Lower lobe of right lung (tissue), 2 donors: ENCODE results near the gene MUSTN1. TPM values are rescaled to one million over a fixed set of nuclear protein-coding genes. Genes with fewer than 3 reads are reported as not detected.

ENCODE experiments used
- ATAC-seq, 2 donors: fragments of 200-7000 bp; cut with Tn5 transposase; one replicate each; pipeline ENCODE4 v1.9.1; 2020 to 2022; ENCODE audit warnings: mild to moderate bottlenecking in 2 of 2, moderate library complexity in 2 of 2
- DNase-seq: peaks from one replicate; pipeline ENCODE4 v3.0.0-alpha.2; 2020
- H3K27ac ChIP-seq: fragments of 200-600 bp; one replicate; pipeline ENCODE4 v1.8.0; 2022
- H3K27me3 ChIP-seq: fragments of 200-600 bp; one replicate; pipeline ENCODE4 v1.8.0; 2022; ENCODE audit warnings: low read depth
- H3K36me3 ChIP-seq: fragments of 200-600 bp; one replicate; pipeline ENCODE4 v1.8.0; 2022; ENCODE audit warnings: mild to moderate bottlenecking
- H3K4me1 ChIP-seq: fragments of 200-600 bp; one replicate; pipeline ENCODE4 v1.8.0; 2022
- H3K4me3 ChIP-seq: fragments of 200-600 bp; one replicate; pipeline ENCODE4 v1.8.0; 2022; ENCODE audit warnings: mild to moderate bottlenecking
- H3K9me3 ChIP-seq: fragments of 200-600 bp; one replicate; pipeline ENCODE4 v1.8.0; 2022
- intact Hi-C: fragments of 100-400 bp; cut with DNase I; formaldehyde crosslinking; loops from one replicate; pipeline ENCODE4 v1.11.0; 2022
- total RNA-seq: library from RNA; stranded (reverse); fragmentation: NEBNext Ultra II Directional; extraction: Animal tissue kit (Norgen Biotek cat#: 25700); gene quantifications from one replicate; pipeline ENCODE4 v1.2.1, GENCODE V29; 2021
- TF ChIP-seq, protein P1 (sequence below): fragments of 200-600 bp; IDR thresholded peaks from one replicate; pipeline ENCODE4 v1.8.0; 2022; ENCODE audit warnings: antibody characterized with exemption, mild to moderate bottlenecking
- donor health status: DM: no; HTN: yes; CAD: no; lungs with severe emphysema.

Gene MUSTN1
- total RNA-seq, 1 donor from 2014 or later, result 7.3 TPM

DNA sequence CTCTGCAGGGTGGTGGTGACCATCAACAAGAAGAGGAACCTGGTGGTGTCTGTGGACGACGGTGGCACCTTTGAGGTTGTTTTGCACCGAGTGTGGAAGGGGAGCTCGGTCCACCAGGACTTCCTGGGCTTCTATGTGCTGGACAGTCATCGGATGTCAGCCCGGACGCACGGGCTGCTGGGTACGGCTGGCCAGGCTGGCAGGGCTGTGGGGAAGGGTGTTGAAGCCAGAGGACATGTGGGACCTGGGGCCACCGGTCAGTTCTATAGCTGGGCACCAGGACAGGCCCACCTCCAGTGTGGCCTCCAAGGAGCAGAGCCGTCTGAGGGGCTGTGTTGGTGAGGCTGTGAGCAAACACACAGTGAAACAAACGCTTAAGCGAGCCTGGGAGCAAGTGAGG, 44.1 kb downstream of the MUSTN1 start:
- ATAC-seq (no peak), DNase-seq (no peak)
- no peaks in the 10 kb centered on the region for H3K4me1 ChIP-seq
- H3K9me3 ChIP-seq, result no peaks in the 10 kb centered on the region
- intact Hi-C loops, result no loop called here
- no peaks in the 10 kb centered on the region for H3K36me3 ChIP-seq
- H3K27ac ChIP-seq, result no peak overlapping the region
- TF ChIP-seq, protein P1, sequence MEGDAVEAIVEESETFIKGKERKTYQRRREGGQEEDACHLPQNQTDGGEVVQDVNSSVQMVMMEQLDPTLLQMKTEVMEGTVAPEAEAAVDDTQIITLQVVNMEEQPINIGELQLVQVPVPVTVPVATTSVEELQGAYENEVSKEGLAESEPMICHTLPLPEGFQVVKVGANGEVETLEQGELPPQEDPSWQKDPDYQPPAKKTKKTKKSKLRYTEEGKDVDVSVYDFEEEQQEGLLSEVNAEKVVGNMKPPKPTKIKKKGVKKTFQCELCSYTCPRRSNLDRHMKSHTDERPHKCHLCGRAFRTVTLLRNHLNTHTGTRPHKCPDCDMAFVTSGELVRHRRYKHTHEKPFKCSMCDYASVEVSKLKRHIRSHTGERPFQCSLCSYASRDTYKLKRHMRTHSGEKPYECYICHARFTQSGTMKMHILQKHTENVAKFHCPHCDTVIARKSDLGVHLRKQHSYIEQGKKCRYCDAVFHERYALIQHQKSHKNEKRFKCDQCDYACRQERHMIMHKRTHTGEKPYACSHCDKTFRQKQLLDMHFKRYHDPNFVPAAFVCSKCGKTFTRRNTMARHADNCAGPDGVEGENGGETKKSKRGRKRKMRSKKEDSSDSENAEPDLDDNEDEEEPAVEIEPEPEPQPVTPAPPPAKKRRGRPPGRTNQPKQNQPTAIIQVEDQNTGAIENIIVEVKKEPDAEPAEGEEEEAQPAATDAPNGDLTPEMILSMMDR, result no peak
- H3K4me3 ChIP-seq, result no peak overlapping the region
- no peaks in the 10 kb centered on the region for H3K27me3 ChIP-seq

DNA sequence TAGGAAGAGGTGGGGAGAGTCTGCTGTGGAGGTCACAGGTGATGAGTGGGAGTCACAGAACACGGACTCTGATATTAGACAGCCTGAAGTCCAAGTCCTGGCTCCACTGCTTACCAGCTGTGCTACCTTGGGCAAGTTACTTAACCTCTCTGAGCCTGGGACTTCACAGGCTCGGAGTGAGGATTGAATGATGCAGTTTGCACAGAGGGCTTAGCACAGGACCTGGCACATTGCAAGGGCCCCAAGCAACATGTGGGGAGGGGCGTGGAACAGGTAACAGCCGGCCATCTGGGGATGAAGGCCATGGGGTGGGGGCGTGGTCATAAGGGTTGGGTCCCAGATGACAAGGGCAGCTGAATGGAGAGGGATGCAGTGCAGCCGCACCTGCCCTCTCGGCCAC, 44.5 kb downstream of the MUSTN1 start:
- no peak for DNase-seq
- H3K27me3 ChIP-seq, result no peaks in the 10 kb centered on the region
- no peaks in the 10 kb centered on the region for H3K9me3 ChIP-seq
- ATAC-seq, result no peak
- no peaks in the 10 kb centered on the region for H3K4me1 ChIP-seq
- intact Hi-C loops, result no loop called here
- no peaks in the 10 kb centered on the region for H3K36me3 ChIP-seq
- no peak overlapping the region for H3K4me3 ChIP-seq
- H3K27ac ChIP-seq, result no peak overlapping the region
- TF ChIP-seq, protein P1, result no peak

DNA sequence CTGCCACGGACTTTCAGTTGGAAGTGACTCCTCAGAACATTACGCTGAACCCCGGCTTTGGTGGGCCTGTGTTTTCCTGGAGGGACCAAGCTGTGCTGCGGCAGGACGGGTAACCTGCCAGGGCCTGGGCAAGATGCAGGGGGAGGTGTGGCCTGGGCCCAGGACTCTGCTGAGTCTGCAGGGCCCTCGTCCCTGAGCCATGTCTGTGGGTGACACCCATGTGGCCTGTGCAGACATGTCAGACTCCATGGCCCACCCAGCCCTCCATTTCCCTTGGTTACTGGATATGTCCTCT, 45.1 kb downstream of the MUSTN1 start:
- H3K27me3 ChIP-seq, result no peaks in the 10 kb centered on the region
- H3K27ac ChIP-seq, result no peak overlapping the region
- no peak overlapping the region for H3K4me3 ChIP-seq
- TF ChIP-seq, protein P1, result no peak
- no peaks in the 10 kb centered on the region for H3K36me3 ChIP-seq
- ATAC-seq (no peak), DNase-seq (peak; percentile 33)
- intact Hi-C loops, result no loop called here
- no peaks in the 10 kb centered on the region for H3K4me1 ChIP-seq
- H3K9me3 ChIP-seq, result no peaks in the 10 kb centered on the region

DNA sequence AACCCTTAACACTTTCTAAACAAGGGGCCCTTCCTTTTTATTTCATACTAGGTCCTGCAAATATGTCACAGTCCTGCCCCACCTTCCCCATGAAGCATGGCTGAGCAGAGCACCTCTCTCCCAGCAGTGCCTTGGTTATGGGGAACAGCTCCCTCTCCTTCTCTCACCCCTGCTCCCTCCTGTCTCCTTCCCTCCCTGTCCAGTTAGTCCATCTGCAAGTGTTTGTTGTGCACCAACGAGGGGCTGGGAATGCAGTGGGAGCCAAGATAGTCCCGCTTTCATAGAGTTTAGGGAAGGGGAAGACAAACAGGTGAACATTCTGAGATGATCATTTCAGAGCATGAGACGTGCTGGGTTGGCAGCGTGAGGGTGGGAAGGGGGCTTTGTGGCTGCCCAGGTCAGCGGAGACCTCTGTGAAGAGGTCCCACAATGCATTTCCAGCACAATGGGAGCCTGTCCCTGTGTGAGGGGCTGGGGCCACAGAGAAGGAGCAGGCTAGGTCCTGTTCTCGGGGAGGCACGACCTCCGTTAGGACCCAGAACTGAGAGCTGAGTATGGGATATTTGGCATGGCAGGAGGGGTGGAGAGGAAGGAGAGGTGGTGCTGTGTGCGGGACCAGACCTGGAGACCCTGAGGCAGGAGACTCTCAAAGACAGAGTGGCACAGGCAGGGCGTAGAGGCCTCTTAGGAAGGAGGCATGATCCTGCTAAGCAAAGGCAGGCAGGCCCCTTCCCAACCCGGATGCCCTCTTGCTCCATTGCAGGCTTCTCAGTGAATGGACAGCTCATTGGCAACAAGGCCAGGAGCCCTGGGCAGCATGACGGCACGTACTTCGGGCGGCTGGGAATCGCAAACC, 45.7 kb downstream of the MUSTN1 start:
- TF ChIP-seq, protein P1, result no peak
- Histone ChIP-seq H3K4me3 (no peak overlapping the region), H3K9me3 (no peaks in the 10 kb centered on the region), H3K36me3 (no peaks in the 10 kb centered on the region), H3K27me3 (no peaks in the 10 kb centered on the region), H3K27ac (no peak overlapping the region), H3K4me1 (no peaks in the 10 kb centered on the region)
- no peak for ATAC-seq
- intact Hi-C loops, result no loop called here
- DNase-seq, result peak; percentile 6

DNA sequence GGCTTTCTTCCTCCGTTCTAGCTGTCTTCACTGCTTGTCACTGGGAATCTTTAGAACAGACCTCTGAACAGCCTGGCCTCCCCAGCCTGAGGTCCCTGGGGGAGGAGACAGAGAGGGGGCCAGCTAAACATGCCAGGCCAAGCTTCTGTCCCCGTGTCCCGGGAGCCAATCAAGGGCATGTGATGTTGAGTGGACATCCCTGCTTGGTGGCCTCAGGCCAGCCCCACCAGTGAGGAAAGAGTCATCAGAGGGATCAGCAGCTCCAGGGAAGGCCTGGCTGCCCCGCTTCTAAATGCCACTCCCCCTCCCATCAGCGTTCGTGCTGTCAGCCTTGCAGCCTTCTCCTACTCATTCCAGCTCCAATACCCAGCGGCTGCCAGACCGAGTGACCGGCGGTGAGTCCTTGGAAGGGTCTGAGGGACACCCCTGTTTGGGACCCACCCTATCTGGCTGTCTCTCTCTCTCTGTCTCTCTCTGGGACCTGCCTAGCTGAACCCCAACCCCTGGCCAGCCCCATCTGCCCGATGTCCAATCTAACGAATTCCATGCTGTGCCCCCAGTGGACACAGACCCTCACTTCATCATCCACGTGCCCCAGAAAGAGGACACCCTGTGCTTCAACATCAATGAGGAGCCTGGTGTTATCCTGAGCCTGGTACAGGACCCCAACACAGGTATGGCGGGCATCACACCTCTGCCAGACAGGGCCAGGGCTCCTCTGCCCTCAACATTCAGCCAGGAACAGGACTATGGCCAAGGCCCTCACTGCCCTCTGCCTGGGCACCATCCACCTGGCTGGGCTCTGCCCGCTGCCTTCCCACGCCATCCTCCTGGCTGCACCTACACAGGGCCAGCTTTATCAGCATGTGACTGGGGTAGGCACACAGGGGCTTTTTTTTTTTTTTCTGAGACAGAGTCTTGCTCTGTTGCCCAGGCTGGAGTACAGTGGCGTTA, 46.9 kb downstream of the MUSTN1 start:
- Histone ChIP-seq H3K4me1 (no peaks in the 10 kb centered on the region), H3K27ac (no peak overlapping the region), H3K27me3 (no peaks in the 10 kb centered on the region), H3K9me3 (no peaks in the 10 kb centered on the region), H3K4me3 (no peak overlapping the region), H3K36me3 (no peaks in the 10 kb centered on the region)
- DNase-seq (peak; percentile 42), ATAC-seq (no peak)
- intact Hi-C loops, result no loop called here
- TF ChIP-seq, protein P1, result no peak
